Measurements from ENCODE around the gene MORN3. TPM values are rescaled to one million over a fixed set of nuclear protein-coding genes. Genes with fewer than 3 reads are reported as not detected.
A peak's percentile ranks its signal among the peaks of the same experiment; 100 is the strongest.

Gene MORN3
- total and polyA plus RNA-seq, 2 of the 4 experiments (the other 2 are of a cell fraction) = 0.18 to 0.22 TPM

- WGBS, 2 experiments (ENCODE audit: extremely low coverage in 2 of 2, insufficient read length in 1 of 2) = 0% methylated on average over 19 of the region's 53 CpGs; no CpG with 5 or more reads in 1 of the 2 experiments
- no peak overlapping the region for H3K18ac ChIP-seq (ENCODE audit: low read depth, low read length)
- H3K9me1 ChIP-seq (ENCODE audit: insufficient read depth, low read length) = peaks cover 18% of the 10 kb centered on the region
- no peaks in the 10 kb centered on the region for H3K36me3 ChIP-seq (ENCODE audit: control insufficient read depth, insufficient read depth, low read length)
- H2BK120ac ChIP-seq (ENCODE audit: low read depth, low read length) = peak overlapping the region; percentile 25; the same call in 1 of the 2 replicates
- peak overlapping the region; percentile 83 for H3K4ac ChIP-seq (ENCODE audit: low read depth, low read length)
- peak overlapping the region; percentile 55 for H3K14ac ChIP-seq (replicated peaks; ENCODE audit: low read depth, low read length)
- peaks cover 17% of the 10 kb centered on the region for H3K4me1 ChIP-seq (ENCODE audit: control insufficient read depth, insufficient read depth, low read length)
- H3K56ac ChIP-seq (ENCODE audit: extremely low read depth, insufficient read depth, low read length) = peak overlapping the region; percentile 26; the same call in 1 of the 2 replicates
- H4K5ac ChIP-seq (ENCODE audit: low read depth, low read length) = no peak overlapping the region
- dilution Hi-C loops (cut with HindIII; ENCODE audit: low sequenced_read_pairs, unreplicated experiment) = no loop called here
- no peaks in the 10 kb centered on the region for H3K9me3 ChIP-seq (ENCODE audit: control insufficient read depth, insufficient read depth, low read length)
- peak overlapping the region; percentile 71 for H3K27ac ChIP-seq (ENCODE audit: insufficient read depth, low read length)
- peaks cover 10% of the 10 kb centered on the region for H4K20me1 ChIP-seq (ENCODE audit: insufficient read depth, low read length)
- intact Hi-C loops (cut with micrococcal nuclease) = loop anchor here (1.0 to 5.0 kb wide), 4 partner anchors 36 to 127 kb away; partner anchors contain the start of gene KDM2B
- H3K4me2 ChIP-seq (ENCODE audit: low read depth, low read length) = peak overlapping the region; percentile 73
- peak overlapping the region; percentile 42 to 53; a peak in 2 of 4 replicates for H4K8ac ChIP-seq (ENCODE audit: low read depth in 2 of 2, low read length in 2 of 2)
- peak overlapping the region; percentile 100 for H2AFZ ChIP-seq (replicated peaks; ENCODE audit: low read length, poor library complexity)
- no peak overlapping the region; the same call in 1 of the 3 replicates for H2BK15ac ChIP-seq (ENCODE audit: low read depth, low read length)
- peaks cover 31 to 45% of the 10 kb centered on the region in 2 experiments for H3K79me1 ChIP-seq (ENCODE audit: low read depth in 1 of 2, low read length in 2 of 2)
- H2AK5ac ChIP-seq (ENCODE audit: low read depth, low read length) = peak overlapping the region; percentile 39; the same call in 1 of the 2 replicates
- peak overlapping the region; percentile 92; the same call in 1 of the 2 replicates for H3K23ac ChIP-seq (ENCODE audit: low read depth, low read length)
- H3K27me3 ChIP-seq (ENCODE audit: control insufficient read depth, insufficient read depth, low read length) = no peaks in the 10 kb centered on the region
- DNase-seq (peak; percentile 61), ATAC-seq (ENCODE audit: low read depth) (peak; percentile 73)
- H2BK5ac ChIP-seq (ENCODE audit: low read depth, low read length, poor library complexity, severe bottlenecking) = peak overlapping the region; percentile 51
- no peak overlapping the region; the same call in none of the 2 replicates for H4K91ac ChIP-seq (ENCODE audit: insufficient read depth, low read depth, low read length)
- TF ChIP-seq CTCF (conservative IDR thresholded peaks at IDR 0.05; ENCODE audit: low read depth, low read length) = 0 out of 2 replicates have a peak, but pooled peaks have one; percentile 7
- no peak for TF ChIP-seq RFX5 (IDR thresholded peaks at IDR 0.05; ENCODE audit: low read depth, low read length)
- TF ChIP-seq RAD21 (IDR thresholded peaks at IDR 0.05; ENCODE audit: low read length) = peak; percentile 18
- TF ChIP-seq MAZ (IDR thresholded peaks at IDR 0.05; ENCODE audit: borderline replicate concordance, low read depth, low read length) = peak; percentile 46; the same call in 1 of the 2 replicates
- peak; percentile 88; the same call in 1 of the 2 replicates for TF ChIP-seq MXI1 (IDR thresholded peaks at IDR 0.05; ENCODE audit: borderline replicate concordance, low read depth, low read length)
- no peak for TF ChIP-seq BHLHE40 (IDR thresholded peaks at IDR 0.05; ENCODE audit: low read depth, low read length)
- CTCF ChIA-PET = interaction anchor here (0.6 to 1.8 kb wide), 6 partner anchors 10 to 133 kb away, joined by 3 to 12 read pairs (median 6); no protein-coding TSS in a partner anchor
- POLR2A ChIA-PET (ENCODE audit: unreplicated experiment) = no interaction called here
- H2AK9ac ChIP-seq (replicated peaks; ENCODE audit: low read depth, low read length, poor library complexity) = peak overlapping the region; percentile 92
- in situ Hi-C loops (cut with MboI; ENCODE audit: low sequenced_read_pairs) = no loop called here
- peak overlapping the region; percentile 73 for H3K4me3 ChIP-seq (ENCODE audit: insufficient read depth, low read depth, low read length)
- no peak overlapping the region for H2BK20ac ChIP-seq (ENCODE audit: low read depth, low read length)
- no TSS peak for BruUV-seq (replicated peaks)
- peak overlapping the region; percentile 76 for H3K9ac ChIP-seq (ENCODE audit: low read depth, low read length)
Observed at GRCh38 chr12:121626853-121627640, 42.4 kb downstream of the MORN3 start.

Measured in IMR-90 (cell line).